Measurements from ENCODE around the gene HENMT1. TPM values are rescaled to one million over a fixed set of nuclear protein-coding genes. Genes with fewer than 3 reads are reported as not detected.

Gene HENMT1
- total RNA-seq, 1 experiment from 2014 or later, result 6.2 TPM

GRCh38 chr1:108663074-108663473, 2.2 kb upstream of the HENMT1 start:
- no peaks in the 10 kb centered on the region; the same call in 1 of the 2 replicates for H3K27me3 ChIP-seq (ENCODE audit: insufficient read depth, low read length)
- no peak overlapping the region for H3K4ac ChIP-seq (ENCODE audit: low read depth, low read length)
- no peak for DNase-seq
- no peaks in the 10 kb centered on the region for H4K20me1 ChIP-seq (ENCODE audit: control insufficient read depth, insufficient read depth, insufficient read length)
- TF ChIP-seq, protein P1, sequence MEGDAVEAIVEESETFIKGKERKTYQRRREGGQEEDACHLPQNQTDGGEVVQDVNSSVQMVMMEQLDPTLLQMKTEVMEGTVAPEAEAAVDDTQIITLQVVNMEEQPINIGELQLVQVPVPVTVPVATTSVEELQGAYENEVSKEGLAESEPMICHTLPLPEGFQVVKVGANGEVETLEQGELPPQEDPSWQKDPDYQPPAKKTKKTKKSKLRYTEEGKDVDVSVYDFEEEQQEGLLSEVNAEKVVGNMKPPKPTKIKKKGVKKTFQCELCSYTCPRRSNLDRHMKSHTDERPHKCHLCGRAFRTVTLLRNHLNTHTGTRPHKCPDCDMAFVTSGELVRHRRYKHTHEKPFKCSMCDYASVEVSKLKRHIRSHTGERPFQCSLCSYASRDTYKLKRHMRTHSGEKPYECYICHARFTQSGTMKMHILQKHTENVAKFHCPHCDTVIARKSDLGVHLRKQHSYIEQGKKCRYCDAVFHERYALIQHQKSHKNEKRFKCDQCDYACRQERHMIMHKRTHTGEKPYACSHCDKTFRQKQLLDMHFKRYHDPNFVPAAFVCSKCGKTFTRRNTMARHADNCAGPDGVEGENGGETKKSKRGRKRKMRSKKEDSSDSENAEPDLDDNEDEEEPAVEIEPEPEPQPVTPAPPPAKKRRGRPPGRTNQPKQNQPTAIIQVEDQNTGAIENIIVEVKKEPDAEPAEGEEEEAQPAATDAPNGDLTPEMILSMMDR (conservative IDR thresholded peaks at IDR 0.05), result no peak
- H3K23me2 ChIP-seq (ENCODE audit: insufficient read length, low read depth, low read length, poor library complexity, severe bottlenecking), result peaks cover 6% of the 10 kb centered on the region
- H2BK20ac ChIP-seq (ENCODE audit: low read depth, low read length, poor library complexity, severe bottlenecking), result no peak overlapping the region
- H3K56ac ChIP-seq (ENCODE audit: insufficient read length, low read depth, low read length), result no peak overlapping the region
- peaks cover 37% of the 10 kb centered on the region for H3K27me3 Mint-ChIP-seq (ENCODE audit: low read depth)
- no peaks in the 10 kb centered on the region for H3K79me1 ChIP-seq (ENCODE audit: insufficient read depth, low read depth, low read length, poor library complexity, severe bottlenecking)
- H3K27ac Mint-ChIP-seq, result no peak overlapping the region
- no peak overlapping the region for H3K9ac ChIP-seq (ENCODE audit: extremely low read depth, insufficient read length, low read length)
- peaks cover 1 to 5% of the 10 kb centered on the region in 2 experiments; a peak in 1 of 5 replicates for H3K9me3 Mint-ChIP-seq
- H3K36me3 Mint-ChIP-seq (ENCODE audit: insufficient read depth in 1 of 3, low read depth in 3 of 3), result peaks cover 0 to 4% (median 0%) of the 10 kb centered on the region in 3 experiments; a peak in 1 of 7 replicates
- H3K23ac ChIP-seq (ENCODE audit: insufficient read length, low read depth, low read length), result no peak overlapping the region
- H3K9me3 ChIP-seq (ENCODE audit: control insufficient read depth, low read depth, low read length), result no peaks in the 10 kb centered on the region
- no peak overlapping the region for H2AFZ ChIP-seq (ENCODE audit: low read length)
- H4K5ac ChIP-seq (ENCODE audit: insufficient read length, low read depth, low read length), result no peak overlapping the region
- no peak overlapping the region for H3K14ac ChIP-seq (ENCODE audit: insufficient read depth, low read length)
- no peak overlapping the region for H3K27ac ChIP-seq (ENCODE audit: insufficient read length, low read depth, low read length)
- H4K8ac ChIP-seq (replicated peaks; ENCODE audit: insufficient read length, low read depth, low read length), result no peak overlapping the region
- no peak overlapping the region for H2BK12ac ChIP-seq (ENCODE audit: insufficient read length, low read depth, low read length)
- H3K4me2 ChIP-seq (ENCODE audit: insufficient read depth, insufficient read length, low read length), result no peak overlapping the region
- H3T11ph ChIP-seq (ENCODE audit: low read length), result no peak overlapping the region
- peaks cover 0 to 3% of the 10 kb centered on the region in 2 experiments; a peak in 1 of 4 replicates for H3K4me1 Mint-ChIP-seq
- no peaks in the 10 kb centered on the region for H3K79me2 ChIP-seq (ENCODE audit: insufficient read depth, low read length)
- H3K4me3 Mint-ChIP-seq, result no peak overlapping the region
- WGBS (ENCODE audit: extremely low coverage, insufficient read length, low lambda C conversion rate), result no CpG with 5 or more reads among the region's 2 CpGs
- H2BK120ac ChIP-seq (ENCODE audit: low read depth, low read length, poor library complexity, severe bottlenecking), result no peak overlapping the region
- no peaks in the 10 kb centered on the region for H3K4me1 ChIP-seq (ENCODE audit: insufficient read depth, low read length)
- H2AK5ac ChIP-seq (ENCODE audit: insufficient read length, low read length), result no peak overlapping the region
- H2BK15ac ChIP-seq (ENCODE audit: low read depth, low read length), result no peak overlapping the region
- H2BK5ac ChIP-seq (ENCODE audit: insufficient read length, low read length), result no peak overlapping the region
- H4K91ac ChIP-seq (ENCODE audit: insufficient read length, low read depth, low read length), result no peak overlapping the region
- H3K18ac ChIP-seq (ENCODE audit: insufficient read length, low read depth, low read length), result no peak overlapping the region

Data from H9 (cell line).